KG1 (cell line): Measurements from ENCODE around the gene FRYL.
"Not testable (repeated sequence)": the region's sequence is repeated elsewhere in the genome, so short reads cannot be mapped to it uniquely, and the experiment has no call there.

Experiments used
- DNase-seq: peaks from one replicate; lab custom pipeline; 2025; lab: John Stamatoyannopoulos, UW

FRYL gene

GRCh38 chr4:48654015-48654664 lies 125.9 kb downstream of the FRYL start:
- no peak for DNase-seq

GRCh38 chr4:48653217-48654014 lies 126.7 kb downstream of the FRYL start:
- no peak for DNase-seq

GRCh38 chr4:48651914-48652313 lies 128.2 kb downstream of the FRYL start:
- DNase-seq = no peak

GRCh38 chr4:48649505-48649904 lies 130.6 kb downstream of the FRYL start:
- DNase-seq = no peak

- no peak for DNase-seq
Observed at GRCh38 chr4:48645225-48645794, 134.8 kb downstream of the FRYL start.

GRCh38 chr4:48642421-48643374 lies 137.4 kb downstream of the FRYL start:
- DNase-seq = no peak

GRCh38 chr4:48641401-48641800 lies 138.7 kb downstream of the FRYL start:
- no peak for DNase-seq

- DNase-seq = no peak
Observed at GRCh38 chr4:48640699-48641098, 139.4 kb downstream of the FRYL start.

- no peak for DNase-seq
Observed at GRCh38 chr4:48640225-48640624, 139.9 kb downstream of the FRYL start.

GRCh38 chr4:48639807-48640206 lies 140.3 kb downstream of the FRYL start:
- DNase-seq = no peak

- not testable (repeated sequence) for DNase-seq
Observed at GRCh38 chr4:48638586-48638985, 141.5 kb downstream of the FRYL start.

GRCh38 chr4:48636911-48637310 lies 143.2 kb downstream of the FRYL start:
- DNase-seq = no peak

GRCh38 chr4:48635980-48636379 lies 144.1 kb downstream of the FRYL start:
- no peak for DNase-seq

- no peak for DNase-seq
Observed at GRCh38 chr4:48635310-48635709, 144.8 kb downstream of the FRYL start.

- DNase-seq = no peak
Observed at GRCh38 chr4:48634688-48635308, 145.3 kb downstream of the FRYL start.

- no peak for DNase-seq
Observed at GRCh38 chr4:48633657-48634056, 146.4 kb downstream of the FRYL start.

- no peak for DNase-seq
Observed at GRCh38 chr4:48629458-48629857, 150.6 kb downstream of the FRYL start.

- DNase-seq = no peak
Observed at GRCh38 chr4:48623182-48623780, 156.8 kb downstream of the FRYL start.

- DNase-seq = no peak
Observed at GRCh38 chr4:48620831-48621230, 159.2 kb downstream of the FRYL start.

- DNase-seq = no peak
Observed at GRCh38 chr4:48620093-48620492, 160.0 kb downstream of the FRYL start.

GRCh38 chr4:48604527-48604926 lies 175.6 kb downstream of the FRYL start:
- DNase-seq = no peak
